HG02970 (cell line): ENCODE data around the gene COQ8A.
"Not testable (repeated sequence)": the region's sequence is repeated elsewhere in the genome, so short reads cannot be mapped to it uniquely, and the experiment has no call there.

Experiments used
- ATAC-seq: cut with Tn5 transposase; IDR thresholded peaks from one replicate; pipeline ENCODE4 v1.9.1; 2021; ENCODE audit warnings: mild to moderate bottlenecking, moderate library complexity, moderate number of reproducible peaks; ENCODE audit not compliant: unreplicated experiment, low FRiP score

The COQ8A gene

GRCh38 chr1:226950871-226951270 is 10.8 kb downstream of the COQ8A start:
- ATAC-seq: no peak

GRCh38 chr1:226951286-226952117 is 11.4 kb downstream of the COQ8A start:
- no peak for ATAC-seq

- ATAC-seq: no peak
Measured at GRCh38 chr1:226952118-226952441, 12.0 kb downstream of the COQ8A start.

DNA sequence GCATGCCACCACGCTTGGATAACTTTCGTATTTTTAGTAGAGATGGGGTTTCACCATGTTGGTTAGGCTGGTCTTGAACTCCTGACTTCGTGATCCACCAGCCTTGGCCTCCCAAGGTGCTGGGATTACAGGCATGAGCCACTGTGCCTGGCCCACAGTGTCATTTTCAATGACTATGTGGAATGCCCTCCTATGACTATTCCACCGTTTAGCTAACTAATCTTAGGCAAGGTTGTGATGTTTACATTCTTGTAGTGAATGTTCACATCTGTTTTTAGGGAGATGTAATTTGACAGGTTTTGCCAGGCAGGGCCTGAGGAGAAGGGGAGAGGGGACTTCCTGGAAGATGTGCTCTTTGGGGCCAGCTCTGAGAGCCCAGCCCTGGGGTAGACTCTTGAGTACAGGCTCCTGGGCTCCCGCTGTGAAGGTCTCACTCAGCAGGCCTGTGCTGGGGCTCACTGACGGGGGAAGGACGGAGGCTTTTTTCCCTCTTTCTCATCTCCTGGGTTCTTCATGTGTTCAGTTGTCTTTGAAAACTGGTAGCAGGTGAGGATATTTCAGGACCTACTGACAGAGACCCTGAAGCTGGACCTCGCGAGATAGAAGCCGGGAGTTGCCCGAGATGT is 13.2 kb downstream of the COQ8A start:
- ATAC-seq: no peak

- no peak for ATAC-seq
Measured at GRCh38 chr1:226954337-226954736, 14.2 kb downstream of the COQ8A start.

- no peak for ATAC-seq
Measured at GRCh38 chr1:226954777-226955176, 14.7 kb downstream of the COQ8A start.

DNA sequence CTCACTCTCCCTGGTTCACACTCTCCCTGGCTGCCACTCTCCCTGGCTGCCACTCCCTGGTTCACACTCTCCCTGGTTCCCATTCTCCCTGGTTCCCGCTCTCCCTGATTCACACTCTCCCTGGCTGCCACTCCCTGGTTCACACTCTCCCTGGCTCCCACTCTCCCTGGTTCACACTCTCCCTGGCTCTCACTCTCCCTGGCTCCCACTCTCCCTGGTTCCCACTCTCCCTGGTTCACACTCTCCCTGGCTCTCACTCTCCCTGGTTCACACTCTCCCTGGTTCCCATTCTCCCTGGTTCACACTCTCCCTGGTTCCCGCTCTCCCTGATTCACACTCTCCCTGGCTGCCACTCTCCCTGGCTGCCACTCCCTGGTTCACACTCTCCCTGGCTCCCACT is 15.8 kb downstream of the COQ8A start:
- ATAC-seq: not testable (repeated sequence)

DNA sequence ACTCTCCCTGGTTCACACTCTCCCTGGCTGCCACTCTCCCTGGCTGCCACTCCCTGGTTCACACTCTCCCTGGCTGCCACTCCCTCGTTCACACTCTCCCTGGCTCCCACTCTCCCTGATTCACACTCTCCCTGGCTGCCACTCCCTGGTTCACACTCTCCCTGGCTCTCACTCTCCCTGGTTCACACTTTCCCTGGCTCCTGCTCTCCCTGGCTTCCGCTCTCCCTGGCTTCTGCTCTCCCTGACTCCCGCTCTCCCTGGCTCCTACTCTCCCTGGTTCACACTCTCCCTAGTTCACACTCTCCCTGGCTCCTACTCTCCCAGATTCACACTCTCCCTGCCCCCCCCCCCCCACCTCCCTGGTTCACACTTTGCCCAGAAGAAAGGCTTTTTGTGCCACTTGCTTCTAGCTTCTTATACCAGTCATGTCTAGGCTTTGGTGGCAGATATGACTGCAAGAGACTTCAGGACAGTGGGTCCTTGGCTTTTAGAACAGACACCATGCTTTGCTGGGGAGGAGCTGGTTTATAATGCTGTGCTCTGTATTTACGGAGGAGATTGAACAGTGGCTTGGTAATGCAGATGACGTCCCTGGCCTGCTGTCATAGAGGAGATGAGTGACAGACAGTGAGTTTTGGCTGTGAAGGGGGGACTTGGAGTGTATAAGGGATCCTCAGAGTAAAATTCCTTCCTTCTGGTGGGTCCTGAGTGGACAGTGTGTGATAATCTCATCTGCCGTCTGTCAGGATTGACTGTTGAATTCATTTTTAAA is 17.0 kb downstream of the COQ8A start:
- no peak for ATAC-seq

DNA sequence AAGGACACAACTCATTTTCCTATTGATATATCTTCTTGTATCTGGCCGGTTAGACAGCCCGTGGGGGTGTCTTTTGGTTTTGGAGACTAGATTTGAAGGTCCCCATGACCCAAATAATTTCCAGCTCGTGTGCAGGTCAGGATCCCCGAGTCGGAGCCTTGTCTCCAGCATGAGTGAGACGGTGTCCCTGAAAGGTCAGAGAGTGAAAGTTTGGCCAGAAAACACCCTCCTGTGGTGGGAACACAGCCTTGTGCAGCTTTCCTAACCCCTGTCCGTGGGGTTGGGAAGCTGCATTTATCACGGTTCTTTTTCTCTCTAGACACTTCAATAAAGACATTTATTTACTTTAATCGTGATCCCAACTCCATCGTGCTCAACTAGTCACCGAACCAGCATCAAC is 17.6 kb downstream of the COQ8A start:
- no peak for ATAC-seq

- no peak for ATAC-seq
Measured at GRCh38 chr1:226958300-226958699, 18.2 kb downstream of the COQ8A start.

DNA sequence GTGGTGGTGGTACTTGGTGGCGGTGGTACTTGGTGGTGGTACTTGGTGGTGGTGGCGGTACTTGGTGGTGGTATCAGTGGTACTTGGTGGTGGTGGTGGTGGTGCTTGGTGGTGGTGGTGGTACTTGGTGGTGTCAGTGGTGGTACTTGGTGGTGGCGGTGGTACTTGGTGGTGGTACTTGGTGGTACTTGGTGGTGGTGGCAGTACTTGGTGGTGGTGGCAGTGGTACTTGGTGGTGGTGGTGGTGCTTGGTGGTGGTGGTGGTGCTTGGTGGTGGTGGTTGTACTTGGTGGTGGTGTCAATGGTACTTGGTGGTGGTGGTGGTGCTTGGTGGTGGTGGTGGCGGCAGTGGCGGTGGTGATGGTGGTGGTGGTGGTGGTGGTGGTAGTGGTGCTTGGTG is 20.2 kb downstream of the COQ8A start:
- ATAC-seq: no peak

GRCh38 chr1:226960944-226961765 is 21.1 kb downstream of the COQ8A start:
- ATAC-seq: no peak

GRCh38 chr1:226962421-226963391 is 22.6 kb downstream of the COQ8A start:
- no peak for ATAC-seq

- ATAC-seq: no peak
Measured at GRCh38 chr1:226964068-226964425, 24.0 kb downstream of the COQ8A start.

DNA sequence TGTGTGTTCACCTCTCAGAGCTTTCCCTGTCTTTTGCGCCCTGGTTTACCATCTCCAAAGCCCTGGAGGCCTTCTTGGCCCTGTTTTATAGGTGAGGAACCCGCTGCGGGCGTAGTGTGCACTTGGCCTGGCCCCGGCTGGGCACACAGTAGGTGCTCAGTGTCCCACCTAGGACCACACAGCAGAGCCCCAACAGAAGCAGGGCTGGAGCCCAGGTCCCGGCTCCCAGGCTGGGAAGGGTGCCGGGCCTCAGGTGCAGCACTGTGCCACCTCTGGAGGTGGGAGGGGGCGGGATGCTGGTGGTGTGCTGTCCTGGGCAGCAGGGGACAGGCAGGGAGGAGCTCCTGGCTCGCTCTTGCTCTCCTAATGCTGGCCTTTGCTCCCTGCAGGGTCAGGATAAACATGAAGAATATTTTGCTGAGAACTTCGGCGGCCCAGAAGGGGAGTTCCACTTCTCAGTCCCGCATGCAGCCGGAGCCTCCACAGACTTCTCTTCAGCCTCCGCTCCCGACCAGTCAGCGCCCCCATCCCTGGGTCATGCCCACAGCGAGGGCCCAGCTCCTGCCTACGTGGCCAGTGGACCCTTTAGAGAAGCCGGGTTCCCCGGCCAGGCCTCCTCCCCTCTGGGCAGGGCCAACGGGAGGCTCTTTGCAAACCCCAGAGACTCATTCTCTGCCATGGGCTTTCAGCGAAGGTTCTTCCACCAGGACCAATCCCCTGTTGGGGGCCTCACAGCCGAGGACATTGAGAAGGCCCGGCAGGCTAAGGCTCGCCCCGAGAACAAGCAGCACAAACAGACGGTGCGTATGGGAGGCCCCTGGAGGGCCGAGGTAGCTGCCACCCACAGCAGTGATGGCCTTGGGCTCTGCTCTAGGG is 24.8 kb downstream of the COQ8A start:
- no peak for ATAC-seq

- ATAC-seq: no peak
Measured at GRCh38 chr1:226965581-226966440, 25.7 kb downstream of the COQ8A start.

GRCh38 chr1:226966683-226967082 is 26.6 kb downstream of the COQ8A start:
- ATAC-seq: no peak

GRCh38 chr1:226967665-226968064 is 27.6 kb downstream of the COQ8A start:
- no peak for ATAC-seq
